ENCODE data around the gene NUP133.
"Not testable (repeated sequence)": the region's sequence is repeated elsewhere in the genome, so short reads cannot be mapped to it uniquely, and the experiment has no call there.

NUP133 gene

DNA sequence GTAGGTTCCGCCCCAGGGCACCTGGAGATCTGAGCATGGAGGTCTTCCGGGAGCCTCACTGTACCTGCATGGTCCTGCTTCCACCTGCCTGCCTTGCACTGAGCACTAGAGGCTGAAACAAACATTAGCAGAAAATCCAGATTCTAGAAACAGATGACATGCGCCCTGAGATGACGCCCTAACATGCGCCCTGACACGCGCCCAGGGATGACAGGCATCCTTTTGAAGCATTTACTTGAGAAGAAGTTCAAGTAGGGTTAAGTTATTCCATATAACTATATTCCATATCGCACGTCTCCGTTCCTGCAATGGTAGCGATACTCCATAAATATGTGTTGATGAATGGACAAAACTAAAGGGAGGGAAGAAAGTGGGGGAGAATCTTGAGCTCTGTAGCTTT is 87.9 kb downstream of the NUP133 start:
- DNase-seq (ENCODE audit: low read depth, low spot score), result no peak

DNA sequence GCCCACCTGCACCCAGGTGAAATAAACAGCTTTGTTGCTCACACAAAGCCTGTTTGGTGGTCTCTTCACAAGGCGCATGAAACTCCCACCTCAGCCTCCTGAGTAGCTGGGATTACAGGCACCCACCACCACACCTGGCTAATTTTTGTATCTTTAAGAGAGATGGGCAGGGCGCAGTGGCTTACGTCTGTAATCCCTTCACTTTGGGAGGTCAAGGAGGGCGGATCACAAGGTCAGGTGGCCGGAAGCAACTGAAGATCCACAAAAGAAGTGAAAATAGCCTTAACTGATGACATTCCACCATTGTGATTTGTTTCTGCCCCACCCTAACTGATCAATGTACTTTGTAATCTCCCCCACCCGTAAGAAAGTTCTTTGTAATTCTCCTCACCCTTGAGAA is 89.6 kb downstream of the NUP133 start:
- DNase-seq (ENCODE audit: low read depth, low spot score), result not testable (repeated sequence)

DNA sequence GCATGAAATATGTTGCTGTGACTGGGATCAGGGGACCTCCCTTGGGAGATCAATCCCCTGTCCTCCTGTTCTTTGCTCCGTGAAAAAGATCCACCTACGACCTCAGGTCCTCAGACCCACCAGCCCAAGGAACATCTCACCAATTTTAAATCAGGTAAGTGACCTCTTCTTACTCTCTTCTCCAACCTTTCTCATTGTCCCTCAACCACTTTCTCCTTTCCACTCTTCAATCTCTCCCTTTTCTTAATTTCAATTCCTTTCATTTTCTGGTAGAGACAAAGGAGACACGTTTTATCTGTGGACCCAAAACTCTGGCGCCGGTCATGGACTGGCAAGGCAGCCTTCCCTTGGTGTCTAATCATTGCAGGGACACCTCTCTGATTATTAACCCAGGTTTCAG is 95.3 kb downstream of the NUP133 start:
- DNase-seq (ENCODE audit: low read depth, low spot score), result not testable (repeated sequence)

DNA sequence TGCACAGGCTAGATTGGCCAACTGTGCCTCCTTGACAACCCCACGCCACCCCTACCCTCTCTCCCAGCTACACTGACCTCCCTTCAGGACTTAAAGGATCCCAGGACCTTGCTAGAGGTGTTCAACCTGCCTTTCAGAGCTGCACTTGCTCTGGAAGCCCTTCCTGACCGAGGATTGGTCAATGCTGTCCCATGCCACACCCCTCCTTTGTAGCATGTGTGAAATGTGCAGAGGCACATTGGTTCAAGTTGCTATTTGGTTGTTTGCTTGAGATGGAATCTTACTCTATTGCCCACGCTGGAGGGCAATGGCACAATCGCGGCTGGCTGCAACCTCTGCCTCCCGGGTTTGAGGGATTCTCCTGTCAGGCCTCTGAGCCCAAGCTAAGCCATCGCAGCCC is 96.1 kb downstream of the NUP133 start:
- no peak for DNase-seq (ENCODE audit: low read depth, low spot score)

DNA sequence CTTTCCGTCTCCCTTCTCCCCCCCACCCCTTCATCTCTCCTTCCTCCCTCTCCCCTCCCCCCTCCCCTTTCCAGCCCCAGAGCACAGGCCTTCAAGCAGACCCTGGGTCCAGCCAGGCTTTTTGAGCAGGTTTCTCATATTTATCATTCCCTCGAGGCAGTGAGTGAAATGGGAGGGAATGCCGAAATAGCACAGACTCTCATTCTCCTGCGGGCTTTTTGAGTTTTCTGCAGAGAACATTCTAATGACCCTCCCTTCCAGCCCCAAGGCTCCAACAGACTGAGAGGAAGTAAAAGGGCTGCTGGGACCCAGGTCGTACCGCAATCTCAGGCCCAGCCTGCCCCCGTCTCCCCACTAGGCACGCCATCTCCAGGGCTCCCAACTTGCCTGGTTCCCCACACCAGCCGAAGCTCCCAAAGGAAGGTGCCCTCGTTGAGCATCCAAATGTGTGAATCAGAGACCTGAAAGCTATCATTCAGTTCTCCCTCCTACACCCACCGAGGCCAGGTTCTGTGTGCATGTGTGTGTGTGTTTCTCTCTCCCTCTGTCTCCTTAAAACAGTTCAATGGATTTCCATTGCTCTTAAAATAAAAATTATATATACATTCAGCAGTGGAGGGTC is 96.6 kb downstream of the NUP133 start:
- DNase-seq (ENCODE audit: low read depth, low spot score), result no peak

DNA sequence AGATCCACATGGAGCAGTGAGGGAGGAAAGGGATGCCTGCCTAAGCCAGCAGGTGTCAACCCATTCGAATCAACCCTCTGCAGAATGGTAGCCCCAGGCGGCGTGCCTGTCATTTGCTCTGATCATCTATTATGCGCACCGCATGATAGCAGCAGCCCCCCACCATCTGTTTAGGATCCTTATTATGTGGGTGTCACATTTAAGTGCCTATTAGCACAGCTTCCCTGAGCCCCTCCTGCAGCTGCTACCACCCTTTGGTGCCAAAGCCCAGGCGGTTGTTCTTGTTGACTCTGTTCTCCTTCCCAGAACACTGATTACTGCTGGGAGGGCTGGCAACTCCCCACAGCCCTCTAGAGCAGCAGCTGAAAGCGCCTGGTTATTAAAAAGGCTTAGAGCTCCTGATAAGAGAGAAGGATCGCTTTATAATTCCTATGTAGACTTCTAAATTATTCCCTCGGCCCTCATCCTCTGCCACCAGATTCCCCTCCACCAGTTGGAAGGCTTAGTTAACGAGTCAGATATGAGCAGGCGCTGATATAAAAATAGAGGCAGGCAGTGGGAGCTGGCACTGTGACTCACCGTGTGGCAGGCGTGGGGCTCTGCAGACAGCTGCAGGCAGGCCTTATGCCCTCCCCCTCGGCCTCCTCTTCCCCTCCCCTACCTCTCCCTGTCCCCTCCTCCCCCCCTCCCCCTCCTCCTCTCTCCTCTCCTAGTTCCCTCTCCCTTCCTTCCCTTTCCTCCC is 97.3 kb downstream of the NUP133 start:
- no peak for DNase-seq (ENCODE audit: low read depth, low spot score)

DNA sequence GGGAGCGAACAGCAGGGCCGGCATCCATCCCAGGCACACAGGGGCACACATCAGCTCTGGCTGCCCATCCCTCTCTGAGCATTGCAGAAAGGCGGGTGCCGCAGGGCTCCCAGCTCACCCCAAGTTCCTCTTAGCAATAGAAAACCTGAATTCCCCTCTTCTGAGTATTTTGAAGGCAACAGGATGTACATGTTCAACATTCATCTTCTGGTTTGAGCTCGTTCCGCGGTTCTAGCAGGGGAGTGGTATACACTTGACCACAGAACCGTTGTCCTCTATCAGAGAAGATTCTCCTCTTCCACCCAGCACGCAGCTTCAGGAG is 97.8 kb downstream of the NUP133 start:
- no peak for DNase-seq (ENCODE audit: low read depth, low spot score)

DNA sequence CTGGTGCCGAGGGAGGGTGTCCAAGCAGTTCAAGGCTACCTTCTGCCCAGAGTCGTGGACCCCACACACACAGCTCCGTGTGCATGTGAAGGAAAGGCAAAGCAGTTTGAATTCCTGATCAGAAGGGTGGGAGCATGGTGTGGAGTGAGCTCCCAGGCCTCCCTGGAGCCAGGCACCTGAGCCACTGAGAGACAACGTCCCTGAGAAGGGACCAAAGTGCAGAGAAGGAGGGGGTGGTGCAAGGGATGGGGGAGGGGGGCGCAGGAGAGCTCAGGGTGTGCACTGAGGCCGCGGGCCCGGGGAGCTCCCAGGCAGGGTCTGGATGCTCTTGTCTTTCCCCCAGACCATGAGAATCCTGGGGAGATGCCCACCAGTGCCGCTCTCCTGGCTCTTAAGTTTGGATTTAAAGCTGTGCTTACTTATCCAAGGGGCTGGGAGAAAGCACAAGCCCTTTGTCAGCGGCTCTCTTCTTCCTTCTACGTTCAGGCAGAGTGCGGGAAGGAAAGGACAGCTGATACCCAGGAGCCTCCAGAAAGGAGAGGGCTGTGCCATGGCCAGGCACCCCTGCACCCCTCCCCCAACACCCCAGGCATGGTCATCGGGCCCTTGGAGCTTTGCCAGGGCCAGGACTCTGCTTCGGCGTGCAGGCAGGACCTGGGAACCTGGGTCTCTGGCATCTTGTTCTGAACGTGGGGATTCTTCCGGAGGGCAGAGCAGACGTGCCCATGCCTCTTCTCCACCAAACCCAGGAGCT is 98.3 kb downstream of the NUP133 start:
- no peak for DNase-seq (ENCODE audit: low read depth, low spot score)

DNA sequence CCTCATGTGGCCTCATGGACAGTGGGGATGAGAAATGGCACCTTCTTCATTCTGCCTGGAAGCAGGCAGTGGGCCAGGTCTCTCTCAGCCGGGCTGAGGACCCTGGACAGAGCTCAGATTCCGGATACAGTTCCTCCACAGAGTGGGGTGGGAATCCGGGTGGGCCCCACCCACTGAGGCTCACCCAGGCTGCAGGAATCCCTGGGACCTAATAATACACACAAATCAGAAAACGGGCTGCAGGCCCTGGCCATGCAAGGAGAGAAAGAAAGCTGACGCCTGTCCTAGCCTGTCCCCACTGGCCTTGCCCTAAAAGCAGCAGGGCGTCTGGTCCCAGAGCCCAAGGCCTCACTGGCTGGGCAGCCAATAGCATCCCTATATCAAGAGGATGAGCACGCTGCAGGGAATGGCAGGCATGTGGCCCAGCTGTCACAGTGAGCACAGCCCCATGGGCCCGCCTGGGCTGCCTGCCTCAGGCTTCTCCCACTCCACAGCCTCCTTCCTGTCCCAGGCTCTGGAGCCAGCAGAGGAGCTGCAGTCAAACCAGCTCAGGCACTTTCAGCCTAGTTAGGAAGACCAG is 99.6 kb downstream of the NUP133 start:
- DNase-seq (ENCODE audit: low read depth, low spot score), result no peak

DNA sequence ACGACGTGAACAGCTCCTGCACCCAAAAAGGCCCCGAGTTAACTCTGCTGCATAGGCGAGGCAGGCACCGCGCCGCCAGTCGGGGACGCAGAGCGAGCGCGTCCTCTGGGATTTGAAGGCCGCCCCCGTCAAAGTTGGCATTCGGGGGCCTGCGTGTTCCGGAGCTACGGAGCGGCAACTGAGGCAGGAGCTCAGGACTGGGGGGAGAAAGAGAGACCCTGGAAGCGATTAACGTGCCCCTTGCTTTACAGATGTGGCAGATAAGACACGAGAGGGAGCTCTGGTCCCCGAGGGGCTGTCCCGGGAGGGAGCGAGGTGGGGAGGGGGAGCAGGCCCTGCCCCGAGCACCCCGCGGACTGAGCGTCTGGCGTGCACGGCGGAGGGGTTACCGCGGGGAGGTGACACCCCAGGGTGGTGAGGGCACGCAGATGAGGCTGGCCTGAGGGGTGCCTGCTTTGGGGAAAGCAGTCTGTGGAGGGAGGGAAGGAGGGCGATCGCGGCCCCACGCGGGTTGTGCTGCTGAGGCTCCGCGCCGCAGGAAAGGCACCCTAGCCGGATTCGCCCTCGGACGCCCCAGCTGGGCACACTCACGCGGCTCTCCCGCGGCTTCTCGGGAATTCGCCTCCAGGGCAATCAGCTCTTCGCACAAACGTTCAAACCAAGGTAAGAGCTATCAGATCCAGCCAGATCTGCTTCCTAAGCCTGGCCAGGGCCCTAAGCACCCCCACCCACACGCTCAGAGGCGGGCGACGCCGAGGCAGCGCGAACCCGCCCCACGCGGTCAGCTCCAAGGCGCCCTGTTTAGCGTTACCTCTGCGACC is 100.7 kb downstream of the NUP133 start:
- DNase-seq (ENCODE audit: low read depth, low spot score), result no peak

DNA sequence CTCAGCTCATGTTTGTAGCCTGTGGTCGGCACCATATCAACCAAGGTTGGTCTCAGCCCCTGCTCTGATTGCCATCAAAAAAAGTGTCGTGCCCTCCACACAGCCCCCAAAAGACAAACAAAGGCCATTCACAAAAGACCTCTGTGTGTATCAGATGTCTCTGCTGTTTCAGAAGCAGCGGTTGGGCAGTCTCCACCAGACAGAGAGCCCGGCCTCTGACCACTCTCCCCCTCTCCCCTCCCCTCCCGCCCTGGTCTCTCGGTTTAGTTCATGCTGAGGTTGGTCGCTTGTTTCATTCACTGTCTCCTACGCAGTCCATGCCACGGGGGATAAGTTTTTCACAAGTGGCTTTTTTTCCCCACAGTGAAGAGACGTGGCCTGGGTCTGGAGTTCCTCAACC is 101.3 kb downstream of the NUP133 start:
- no peak for DNase-seq (ENCODE audit: low read depth, low spot score)

DNA sequence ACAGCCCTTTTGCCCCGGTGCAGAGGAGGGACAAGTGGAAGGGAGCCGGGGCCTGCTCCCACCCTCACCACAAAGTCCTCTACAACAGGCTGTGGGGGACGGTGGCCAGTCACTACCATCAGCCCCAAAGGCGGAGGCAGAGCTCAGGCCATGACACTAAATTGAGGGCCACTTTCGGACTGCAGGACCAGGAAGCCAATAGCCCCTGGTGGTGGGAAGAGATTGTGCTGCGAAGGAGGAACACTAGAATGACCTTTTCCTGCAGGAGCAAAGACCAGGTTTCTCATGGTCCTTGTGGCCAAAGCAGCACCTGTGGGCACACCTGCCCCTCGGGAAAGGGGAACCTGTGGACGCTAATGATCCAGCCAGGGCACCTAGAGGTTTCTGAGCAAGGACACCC is 104.6 kb downstream of the NUP133 start:
- DNase-seq (ENCODE audit: low read depth, low spot score), result no peak

DNA sequence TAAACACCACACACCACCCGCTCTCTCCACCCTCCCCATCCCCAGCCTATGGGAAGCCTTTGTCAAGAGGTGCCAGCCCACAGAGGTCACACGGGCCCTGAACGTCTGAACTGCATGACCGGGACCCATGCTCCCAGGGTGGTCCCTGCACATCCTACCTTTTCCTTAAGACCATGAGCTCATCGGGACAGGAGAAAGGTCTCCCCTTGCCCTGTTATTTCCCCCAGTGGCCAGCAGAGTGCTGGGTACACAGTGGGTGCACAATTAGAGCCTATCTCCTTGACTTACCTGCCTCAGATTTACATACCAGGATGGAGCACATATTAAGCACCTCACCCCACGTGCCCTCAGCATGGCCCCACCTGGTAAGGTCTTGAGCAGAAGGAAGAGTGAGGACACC is 105.1 kb downstream of the NUP133 start:
- no peak for DNase-seq (ENCODE audit: low read depth, low spot score)

DNA sequence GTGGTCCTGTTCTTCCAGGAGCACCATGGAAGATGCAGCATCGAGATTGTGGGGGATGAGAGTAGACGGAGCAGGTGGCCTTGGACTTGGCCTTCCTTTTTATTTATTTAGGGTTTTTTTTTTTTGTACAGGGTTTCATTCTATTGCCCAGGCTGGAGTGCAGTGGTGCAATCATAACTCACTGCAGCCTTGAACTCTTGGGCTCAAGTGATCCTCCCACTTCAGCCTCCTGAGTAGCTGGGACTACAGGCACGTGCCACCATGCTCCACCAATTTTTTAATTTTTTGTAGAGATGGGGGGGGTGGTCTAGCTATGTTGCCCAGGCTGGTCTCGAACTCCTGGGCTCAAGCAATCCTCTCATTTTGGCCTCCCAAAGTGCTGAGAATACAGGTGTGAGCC is 105.8 kb downstream of the NUP133 start:
- not testable (repeated sequence) for DNase-seq (ENCODE audit: low read depth, low spot score)

DNA sequence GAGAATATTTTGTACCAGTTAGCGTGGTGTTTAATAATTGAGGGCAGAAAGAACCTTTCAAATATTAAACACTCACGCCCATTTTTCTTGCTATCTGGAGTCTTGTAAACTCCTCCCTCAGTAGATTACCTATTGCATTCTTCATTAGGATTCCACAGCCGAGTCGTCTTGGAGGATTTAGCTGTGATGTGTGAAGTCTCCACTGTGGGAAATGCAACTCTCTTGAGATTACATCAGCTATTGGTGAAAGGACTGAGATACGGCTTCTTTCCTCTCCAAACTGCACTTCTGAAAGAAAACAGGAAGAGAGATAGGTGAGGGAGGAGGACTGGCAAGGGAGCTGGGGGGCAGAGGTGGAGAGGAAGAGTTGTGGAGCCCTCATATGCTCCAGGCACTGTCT is 110.4 kb downstream of the NUP133 start:
- DNase-seq (ENCODE audit: low read depth, low spot score), result no peak

DNA sequence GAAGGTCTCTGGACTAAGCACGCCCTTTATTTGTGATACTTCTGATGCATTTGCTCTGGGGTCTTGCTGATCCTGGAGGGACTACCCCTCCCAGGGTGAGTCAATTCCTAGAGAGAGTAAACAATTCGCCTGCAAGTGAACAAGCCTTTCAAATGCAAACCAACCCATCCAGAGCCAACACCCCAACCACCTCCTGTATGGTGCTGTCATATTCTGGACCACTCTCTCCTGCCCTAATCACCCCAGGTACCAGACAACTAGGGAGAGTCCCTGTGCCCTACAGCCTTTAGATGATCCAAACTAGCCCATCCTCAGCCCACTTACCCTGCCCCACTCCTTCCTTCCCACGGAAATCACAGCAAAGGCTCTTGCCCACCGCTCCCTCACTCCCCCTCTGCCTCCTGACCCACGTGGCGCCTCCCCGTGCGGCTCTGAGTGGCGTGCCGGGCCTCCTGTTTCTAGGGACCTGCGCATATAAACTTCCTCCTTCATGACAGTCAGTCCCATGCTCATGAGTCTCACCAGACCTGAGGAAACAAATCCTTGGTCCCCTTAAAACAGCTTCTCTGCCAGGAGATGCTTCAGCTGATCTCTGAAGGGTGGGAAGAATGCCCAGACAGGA is 111.4 kb downstream of the NUP133 start:
- DNase-seq (ENCODE audit: low read depth, low spot score), result no peak

DNA sequence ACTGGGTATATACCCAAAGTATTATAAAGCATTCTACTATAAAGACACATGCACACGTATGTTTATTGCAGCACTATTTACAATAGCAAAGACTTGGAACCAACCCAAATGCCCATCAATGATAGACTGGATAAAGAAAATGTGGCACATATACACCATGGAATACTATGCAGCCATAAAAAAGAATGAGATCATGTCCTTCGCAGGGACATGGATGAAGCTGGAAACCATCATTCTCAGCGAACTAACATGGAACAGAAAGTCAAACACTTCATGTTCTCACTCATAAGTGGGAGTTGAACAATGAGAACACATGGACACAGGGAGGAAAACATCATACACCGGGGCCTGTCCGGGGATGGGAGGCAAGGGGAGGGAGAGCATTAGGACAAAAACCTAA is 113.6 kb downstream of the NUP133 start:
- not testable (repeated sequence) for DNase-seq (ENCODE audit: low read depth, low spot score)

DNA sequence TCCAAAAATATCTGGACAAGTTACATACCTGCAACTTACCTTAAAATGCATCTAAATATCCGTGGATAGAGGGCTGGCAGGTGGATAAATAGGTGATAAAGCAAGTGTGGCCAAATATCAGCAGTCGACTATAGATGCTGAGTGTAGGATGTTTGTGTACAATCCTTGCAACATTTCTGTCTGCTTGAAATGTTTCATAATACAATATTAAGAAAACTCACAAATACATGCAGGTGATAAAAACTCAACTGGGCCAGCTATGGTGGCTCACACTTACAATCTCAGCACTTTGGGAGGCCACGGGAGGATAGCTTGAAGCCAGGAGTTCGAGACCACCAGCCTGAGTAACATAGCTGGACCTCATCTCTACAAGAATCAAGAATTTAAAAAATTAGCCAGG is 115.2 kb downstream of the NUP133 start:
- no peak for DNase-seq (ENCODE audit: low read depth, low spot score)
